Measurements from ENCODE around the gene GOT1. TPM values are rescaled to one million over a fixed set of nuclear protein-coding genes. Genes with fewer than 3 reads are reported as not detected.

Gene GOT1
- total RNA-seq, 1 donor from 2014 or later: 21.6 TPM

GRCh38 chr10:99411546-99411945 is 18.9 kb downstream of the GOT1 start:
- TF ChIP-seq, protein P1, sequence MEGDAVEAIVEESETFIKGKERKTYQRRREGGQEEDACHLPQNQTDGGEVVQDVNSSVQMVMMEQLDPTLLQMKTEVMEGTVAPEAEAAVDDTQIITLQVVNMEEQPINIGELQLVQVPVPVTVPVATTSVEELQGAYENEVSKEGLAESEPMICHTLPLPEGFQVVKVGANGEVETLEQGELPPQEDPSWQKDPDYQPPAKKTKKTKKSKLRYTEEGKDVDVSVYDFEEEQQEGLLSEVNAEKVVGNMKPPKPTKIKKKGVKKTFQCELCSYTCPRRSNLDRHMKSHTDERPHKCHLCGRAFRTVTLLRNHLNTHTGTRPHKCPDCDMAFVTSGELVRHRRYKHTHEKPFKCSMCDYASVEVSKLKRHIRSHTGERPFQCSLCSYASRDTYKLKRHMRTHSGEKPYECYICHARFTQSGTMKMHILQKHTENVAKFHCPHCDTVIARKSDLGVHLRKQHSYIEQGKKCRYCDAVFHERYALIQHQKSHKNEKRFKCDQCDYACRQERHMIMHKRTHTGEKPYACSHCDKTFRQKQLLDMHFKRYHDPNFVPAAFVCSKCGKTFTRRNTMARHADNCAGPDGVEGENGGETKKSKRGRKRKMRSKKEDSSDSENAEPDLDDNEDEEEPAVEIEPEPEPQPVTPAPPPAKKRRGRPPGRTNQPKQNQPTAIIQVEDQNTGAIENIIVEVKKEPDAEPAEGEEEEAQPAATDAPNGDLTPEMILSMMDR (IDR thresholded peaks at IDR 0.05; ENCODE audit: unreplicated experiment): no peak
- Mint-ChIP-seq H3K4me3 (no peak overlapping the region), H3K4me1 (no peaks in the 10 kb centered on the region), H3K27me3 (ENCODE audit: low read depth) (no peaks in the 10 kb centered on the region), H3K27ac (no peak overlapping the region), H3K36me3 (peaks cover 28% of the 10 kb centered on the region), H3K9me3 (peaks cover 14% of the 10 kb centered on the region)
- no peak for DNase-seq (ENCODE audit: low spot score in 2 of 2, unreplicated experiment in 2 of 2)

GRCh38 chr10:99410876-99411275 is 19.5 kb downstream of the GOT1 start:
- H3K9me3 Mint-ChIP-seq: peaks cover 7% of the 10 kb centered on the region
- H3K4me1 Mint-ChIP-seq: no peaks in the 10 kb centered on the region
- DNase-seq (ENCODE audit: low spot score in 2 of 2, unreplicated experiment in 2 of 2): no peak
- H3K27ac Mint-ChIP-seq: no peak overlapping the region
- H3K4me3 Mint-ChIP-seq: no peak overlapping the region
- H3K36me3 Mint-ChIP-seq: peaks cover 27% of the 10 kb centered on the region
- TF ChIP-seq, protein P1 (IDR thresholded peaks at IDR 0.05; ENCODE audit: unreplicated experiment): no peak
- H3K27me3 Mint-ChIP-seq (ENCODE audit: low read depth): no peaks in the 10 kb centered on the region

DNA sequence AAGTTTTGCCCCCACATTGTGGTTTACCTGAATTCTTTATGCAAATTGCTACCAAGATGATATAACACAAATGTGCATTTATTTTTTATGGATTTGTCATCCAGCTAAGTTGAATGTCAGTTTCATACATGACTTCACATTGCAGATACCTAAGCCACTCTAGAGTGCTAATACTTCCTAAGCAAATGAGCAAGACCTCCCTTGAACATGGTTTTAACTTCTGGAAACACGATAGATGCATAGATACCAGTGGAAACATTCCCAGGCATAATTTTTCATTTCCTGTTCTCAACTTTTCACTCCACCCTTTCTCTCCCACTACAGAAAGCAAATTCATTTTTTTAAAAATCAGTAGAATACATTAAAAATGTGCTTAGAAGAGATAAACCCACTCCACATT is 20.3 kb downstream of the GOT1 start:
- Mint-ChIP-seq H3K27ac (no peak overlapping the region), H3K9me3 (no peaks in the 10 kb centered on the region), H3K27me3 (ENCODE audit: low read depth) (no peaks in the 10 kb centered on the region), H3K4me1 (no peaks in the 10 kb centered on the region), H3K4me3 (no peak overlapping the region), H3K36me3 (peaks cover 30% of the 10 kb centered on the region)
- TF ChIP-seq, protein P1 (IDR thresholded peaks at IDR 0.05; ENCODE audit: unreplicated experiment): no peak
- DNase-seq (ENCODE audit: low spot score in 2 of 2, unreplicated experiment in 2 of 2): no peak

- Mint-ChIP-seq H3K9me3 (no peaks in the 10 kb centered on the region), H3K4me1 (no peaks in the 10 kb centered on the region), H3K27me3 (ENCODE audit: low read depth) (no peaks in the 10 kb centered on the region), H3K36me3 (peaks cover 40% of the 10 kb centered on the region), H3K27ac (no peak overlapping the region), H3K4me3 (no peak overlapping the region)
- TF ChIP-seq, protein P1 (IDR thresholded peaks at IDR 0.05; ENCODE audit: unreplicated experiment): no peak
- DNase-seq (ENCODE audit: low spot score in 2 of 2, unreplicated experiment in 2 of 2): no peak
Observed at GRCh38 chr10:99406149-99406548, 24.3 kb downstream of the GOT1 start.

DNA sequence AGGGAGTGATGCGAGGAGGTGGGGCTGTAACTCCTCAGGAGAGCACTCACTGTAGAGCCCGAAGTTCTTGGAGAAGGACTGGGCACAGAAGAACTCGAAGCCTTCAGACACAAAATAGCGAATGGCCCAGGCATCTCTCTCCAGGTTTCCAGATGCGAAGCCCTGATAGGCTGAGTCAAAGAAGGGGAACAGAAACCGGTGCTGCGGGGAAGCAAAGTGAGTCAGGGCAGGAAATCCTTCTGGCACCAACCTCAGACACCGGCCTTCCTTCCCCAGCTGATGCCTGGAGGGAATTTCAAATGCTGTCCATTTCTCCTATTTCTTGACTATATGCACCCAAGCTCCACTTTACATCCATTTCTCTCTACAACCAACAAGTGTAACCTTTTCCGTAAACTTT is 26.8 kb downstream of the GOT1 start:
- TF ChIP-seq, protein P1 (IDR thresholded peaks at IDR 0.05; ENCODE audit: unreplicated experiment): no peak
- Mint-ChIP-seq H3K4me3 (no peak overlapping the region), H3K27ac (no peak overlapping the region), H3K27me3 (ENCODE audit: low read depth) (no peaks in the 10 kb centered on the region), H3K9me3 (no peaks in the 10 kb centered on the region), H3K4me1 (no peaks in the 10 kb centered on the region), H3K36me3 (peaks cover 40% of the 10 kb centered on the region)
- no peak for DNase-seq (ENCODE audit: low spot score in 2 of 2, unreplicated experiment in 2 of 2)

- Mint-ChIP-seq H3K27me3 (ENCODE audit: low read depth) (no peaks in the 10 kb centered on the region), H3K4me1 (peaks cover 10% of the 10 kb centered on the region), H3K36me3 (peaks cover 33% of the 10 kb centered on the region), H3K4me3 (no peak overlapping the region), H3K9me3 (no peaks in the 10 kb centered on the region), H3K27ac (no peak overlapping the region)
- no peak for DNase-seq (ENCODE audit: low spot score in 2 of 2, unreplicated experiment in 2 of 2)
- TF ChIP-seq, protein P1 (IDR thresholded peaks at IDR 0.05; ENCODE audit: unreplicated experiment): no peak
Observed at GRCh38 chr10:99399664-99400063, 30.8 kb downstream of the GOT1 start.

Measured in mesothelial cell of epicardium (in vitro differentiated cells).